Measurements from ENCODE around the gene ARL3. TPM values are rescaled to one million over a fixed set of nuclear protein-coding genes. Genes with fewer than 3 reads are reported as not detected.
A peak's percentile ranks its signal among the peaks of the same experiment; 100 is the strongest.
"Not testable (repeated sequence)": the region's sequence is repeated elsewhere in the genome, so short reads cannot be mapped to it uniquely, and the experiment has no call there.

ARL3 gene
- polyA plus RNA-seq, 10 donors, result 11.3 to 15.8 (median 13.3) TPM

DNA sequence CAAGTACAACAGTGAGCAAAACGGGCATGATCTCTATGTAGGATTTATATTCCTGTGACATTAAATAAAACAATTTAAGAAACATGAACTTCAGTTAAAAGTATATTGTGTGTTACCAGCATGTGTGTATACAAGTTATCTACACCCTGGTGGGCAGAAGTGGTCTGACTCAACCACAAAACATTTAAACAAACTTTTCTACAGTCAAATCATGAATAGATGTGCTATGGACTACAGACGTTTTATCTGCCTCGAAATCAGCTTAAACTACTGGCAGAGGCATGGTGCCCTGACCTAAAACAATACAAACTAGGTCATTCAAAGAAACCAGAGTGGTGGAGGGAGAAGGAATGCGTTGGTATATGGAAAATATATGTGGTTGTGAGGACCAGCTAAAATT is 3.6 kb downstream of the ARL3 start:
- peak in 1 of 3 donors; percentile 25 for DNase-seq

DNA sequence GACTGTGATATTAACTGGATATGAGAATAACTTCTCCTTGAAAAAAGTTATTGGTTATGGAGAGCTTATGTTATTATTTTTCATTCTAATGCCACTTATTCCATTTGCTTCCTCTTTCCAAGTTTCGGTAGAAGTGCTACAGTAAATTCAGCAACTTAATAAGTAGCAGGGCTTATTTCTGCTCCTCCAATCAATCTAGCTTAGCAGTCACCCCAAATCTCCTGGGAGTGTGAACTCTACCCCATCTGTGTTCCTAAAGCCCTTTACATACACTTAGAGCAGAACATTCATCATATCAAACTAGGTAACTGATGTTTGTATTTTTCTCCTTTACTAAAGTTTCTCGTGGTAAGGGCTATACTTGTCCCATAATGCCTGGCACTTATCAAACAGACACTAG is 8.7 kb downstream of the ARL3 start:
- no peak for DNase-seq

DNA sequence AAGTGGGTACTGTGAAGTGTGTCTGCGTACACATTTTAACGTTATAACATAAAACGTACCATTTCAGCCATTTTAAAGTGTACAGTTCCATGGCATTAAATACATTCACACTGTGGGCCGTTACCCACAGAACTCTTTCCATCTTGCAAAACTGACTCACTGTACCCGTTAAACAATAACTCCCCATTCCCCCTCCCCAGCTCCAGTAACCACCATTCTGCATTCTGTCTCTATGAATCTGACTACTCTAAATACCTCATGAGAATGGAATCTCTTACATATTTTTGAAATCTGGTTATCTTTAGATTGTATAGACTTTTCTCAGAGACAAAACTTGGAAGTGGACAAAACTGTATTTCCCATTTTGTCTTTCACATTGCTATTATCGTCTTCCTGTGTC is 9.3 kb downstream of the ARL3 start:
- peak in 1 of 3 donors; percentile 54 for DNase-seq

- no peak for DNase-seq
Observed at GRCh38 chr10:102702742-102703141, 11.5 kb downstream of the ARL3 start.

DNA sequence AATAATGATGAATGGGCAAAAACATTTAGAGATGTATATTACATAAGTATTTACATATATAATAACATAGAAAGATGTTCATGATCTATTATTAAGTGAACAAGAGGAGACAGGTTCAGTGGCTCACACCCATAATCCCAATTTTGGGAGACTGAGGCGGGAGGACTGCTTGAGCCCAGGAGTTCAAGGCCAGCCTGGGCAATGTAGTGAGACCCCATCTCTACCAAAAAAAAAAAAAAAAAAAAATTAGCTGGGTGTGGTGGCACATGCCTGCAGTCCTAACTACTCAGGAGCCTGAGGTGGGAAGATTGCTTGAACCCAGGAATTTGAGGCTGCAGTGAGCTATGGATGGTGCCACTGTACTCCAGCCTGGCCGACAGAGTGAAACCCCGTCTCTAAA is 12.4 kb downstream of the ARL3 start:
- no peak for DNase-seq

DNA sequence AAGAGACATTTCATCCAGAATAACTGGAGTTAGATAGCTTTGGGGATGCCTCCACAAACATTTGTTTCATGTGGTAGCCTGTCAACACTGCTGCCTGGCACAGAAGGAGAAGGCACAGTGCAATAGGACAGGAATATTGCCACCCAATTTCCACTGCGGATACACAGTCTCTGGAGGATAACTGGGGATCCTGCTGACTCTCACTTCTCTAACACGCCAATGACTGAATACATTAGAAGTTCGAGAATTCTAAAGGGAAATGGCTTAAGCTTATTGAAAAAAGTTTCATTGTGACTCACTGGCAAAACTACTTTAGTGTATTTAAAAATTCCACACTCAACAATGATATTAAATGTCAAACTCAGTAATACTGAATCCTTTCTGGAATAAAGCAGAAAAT is 12.9 kb downstream of the ARL3 start:
- no peak for DNase-seq

- no peak for DNase-seq
Observed at GRCh38 chr10:102698894-102699293, 15.3 kb downstream of the ARL3 start.

DNA sequence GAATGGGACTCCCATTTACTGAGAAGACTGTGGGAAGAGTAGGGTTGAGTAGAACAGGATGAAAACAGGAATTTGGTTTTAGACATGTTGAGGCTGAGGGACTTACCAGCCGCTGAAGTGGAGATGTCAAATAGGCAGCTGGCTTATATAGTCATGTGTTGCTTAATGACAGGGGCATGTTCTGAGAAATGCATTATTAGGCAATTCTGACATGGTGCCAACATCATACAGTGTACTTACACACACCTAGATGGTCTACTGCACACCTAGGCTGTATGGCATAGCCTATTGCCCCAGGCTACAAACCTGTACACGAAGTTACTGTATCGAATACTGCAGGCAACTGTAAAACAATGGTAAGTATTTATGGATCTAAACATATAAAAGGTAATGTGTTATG is 17.5 kb downstream of the ARL3 start:
- DNase-seq, result no peak

DNA sequence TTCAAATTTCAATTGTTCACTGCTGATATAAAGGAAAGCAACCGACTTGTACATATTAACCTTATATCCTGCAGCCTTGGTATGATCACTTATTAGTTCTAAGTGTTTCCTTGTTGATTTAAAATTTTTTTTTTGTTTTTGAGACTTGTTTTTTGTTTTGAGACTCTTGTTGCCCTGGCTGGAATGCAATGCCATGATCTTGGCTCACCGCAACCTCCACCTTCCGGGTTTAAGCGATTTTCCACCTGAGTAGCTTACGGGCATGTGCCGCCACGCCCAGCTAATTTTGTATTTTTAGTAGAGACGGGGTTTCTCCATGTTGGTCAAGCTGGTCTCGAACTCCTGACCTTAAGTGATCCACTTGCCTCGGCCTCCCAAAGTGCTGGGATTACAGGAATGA is 18.8 kb downstream of the ARL3 start:
- DNase-seq, result not testable (repeated sequence)

- no peak for DNase-seq
Observed at GRCh38 chr10:102691285-102692066, 22.7 kb downstream of the ARL3 start.

- no peak for DNase-seq
Observed at GRCh38 chr10:102683736-102684135, 30.5 kb downstream of the ARL3 start.

GRCh38 chr10:102682981-102683380 is 31.2 kb downstream of the ARL3 start:
- DNase-seq, result no peak

GRCh38 chr10:102682416-102682815 is 31.8 kb downstream of the ARL3 start:
- DNase-seq, result no peak

DNA sequence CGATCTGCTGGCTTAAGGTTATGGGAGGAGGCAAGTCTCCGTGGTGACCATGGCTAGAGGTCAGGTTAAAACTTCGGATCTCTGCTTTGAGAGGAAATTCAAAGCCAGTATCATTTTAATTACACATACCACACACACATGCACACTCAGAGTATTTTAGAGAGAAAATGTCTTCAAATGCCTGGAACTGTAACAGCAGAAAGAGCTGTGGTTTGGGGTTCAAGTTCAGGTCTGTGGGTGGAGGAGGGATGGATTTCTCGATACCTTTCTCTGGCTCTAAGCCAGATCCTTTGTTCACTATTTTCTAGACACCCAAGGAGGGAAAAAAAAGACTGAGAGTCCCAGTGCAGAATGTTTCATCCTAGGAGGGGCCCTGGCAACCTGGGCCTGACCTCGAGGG is 32.5 kb downstream of the ARL3 start:
- DNase-seq, result no peak

DNA sequence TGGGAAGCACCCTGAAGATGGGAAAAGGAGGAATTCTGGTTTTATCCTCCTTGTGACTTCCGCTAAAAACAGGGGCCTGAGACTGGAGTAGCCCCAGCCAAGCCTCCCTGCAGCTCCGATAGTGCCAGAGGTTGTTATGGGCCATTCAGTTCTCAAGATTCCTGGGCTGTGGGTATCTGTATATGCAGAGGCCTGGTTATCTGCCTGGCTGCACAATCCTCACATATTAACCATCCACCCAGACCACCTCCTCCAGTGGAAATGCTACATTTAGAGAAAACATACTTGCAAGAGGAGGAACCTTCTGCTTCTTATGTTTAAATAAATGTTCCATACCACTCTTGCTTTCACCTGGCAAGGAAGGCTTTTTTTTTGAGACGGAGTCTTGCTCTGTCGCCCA is 34.6 kb downstream of the ARL3 start:
- no peak for DNase-seq

GRCh38 chr10:102678842-102679289 is 35.3 kb downstream of the ARL3 start:
- peak; percentile 56 to 83 (median 68) for DNase-seq

GRCh38 chr10:102678068-102678400 is 36.2 kb downstream of the ARL3 start:
- DNase-seq, result no peak

DNA sequence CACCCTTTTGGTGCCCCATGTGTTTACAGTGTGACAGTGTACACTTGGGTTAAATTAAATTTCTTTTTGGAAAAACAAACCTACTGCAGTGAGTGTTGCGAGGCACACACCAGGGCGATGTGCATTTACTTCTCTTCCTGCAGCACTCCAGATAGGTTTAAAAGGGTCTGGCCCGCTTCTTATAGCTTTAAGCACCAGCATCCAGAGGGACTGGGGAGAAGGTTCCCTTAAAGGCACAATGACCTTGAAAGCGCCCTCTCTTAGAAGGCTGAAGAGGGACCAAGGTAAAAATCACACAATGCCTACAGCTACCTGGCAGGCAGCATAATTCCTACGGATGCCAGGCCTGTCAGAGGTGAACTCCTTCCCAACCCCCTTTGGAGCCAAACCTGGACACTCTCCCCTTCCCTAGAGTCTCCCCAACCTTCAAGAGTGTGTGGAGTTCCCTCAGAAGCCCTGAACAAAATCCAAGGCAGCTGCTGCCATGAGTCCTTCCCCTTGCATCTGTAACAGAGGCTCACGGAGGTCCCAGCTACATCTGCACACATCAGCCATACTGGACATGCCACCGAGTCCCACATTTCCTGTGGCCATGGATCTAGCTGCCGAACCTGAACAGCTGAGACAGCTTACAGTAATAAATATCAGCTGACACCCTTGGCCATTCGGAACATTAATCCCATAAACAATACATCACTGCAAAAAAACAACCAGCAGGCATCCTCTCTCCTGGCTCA is 36.7 kb downstream of the ARL3 start:
- peak in 1 of 3 donors; percentile 71 for DNase-seq

DNA sequence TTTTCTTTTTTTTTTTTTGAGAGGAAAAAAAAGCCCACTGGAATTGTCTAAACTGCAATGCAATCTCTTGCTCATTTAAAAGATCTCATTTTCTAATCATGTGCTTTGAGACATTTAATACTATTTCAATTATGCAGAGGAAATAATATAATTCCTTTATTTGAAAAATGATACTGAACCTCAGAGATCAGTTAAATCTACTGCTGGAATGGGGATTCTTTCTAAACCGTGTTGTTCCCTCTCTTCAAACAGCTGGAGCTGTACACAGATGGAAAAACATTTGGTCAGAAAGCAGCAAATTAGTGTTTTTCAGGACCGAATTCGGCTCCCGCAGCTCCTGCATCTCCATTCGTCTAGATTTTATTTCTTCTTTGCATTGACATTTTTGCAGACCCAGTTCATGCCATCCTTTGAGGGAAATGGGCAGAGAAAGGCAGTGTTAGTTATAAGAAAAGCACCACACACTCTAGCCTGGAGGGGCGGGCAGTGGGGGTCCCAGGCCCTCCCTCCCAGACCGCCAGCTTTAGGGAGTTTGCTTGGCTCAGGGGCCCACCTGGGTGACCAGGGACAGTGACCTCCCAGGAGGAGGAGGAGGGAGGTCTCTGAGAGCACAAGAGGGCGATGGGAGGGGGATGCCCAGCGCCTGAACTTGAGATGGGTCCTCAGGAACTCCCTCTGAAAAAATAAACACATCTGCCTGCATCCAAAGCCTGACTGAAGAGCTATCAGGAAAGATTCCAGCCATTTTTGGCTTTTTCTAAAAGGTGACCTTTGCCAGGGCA is 37.5 kb downstream of the ARL3 start:
- peak in 1 of 3 donors; percentile 60 for DNase-seq

DNA sequence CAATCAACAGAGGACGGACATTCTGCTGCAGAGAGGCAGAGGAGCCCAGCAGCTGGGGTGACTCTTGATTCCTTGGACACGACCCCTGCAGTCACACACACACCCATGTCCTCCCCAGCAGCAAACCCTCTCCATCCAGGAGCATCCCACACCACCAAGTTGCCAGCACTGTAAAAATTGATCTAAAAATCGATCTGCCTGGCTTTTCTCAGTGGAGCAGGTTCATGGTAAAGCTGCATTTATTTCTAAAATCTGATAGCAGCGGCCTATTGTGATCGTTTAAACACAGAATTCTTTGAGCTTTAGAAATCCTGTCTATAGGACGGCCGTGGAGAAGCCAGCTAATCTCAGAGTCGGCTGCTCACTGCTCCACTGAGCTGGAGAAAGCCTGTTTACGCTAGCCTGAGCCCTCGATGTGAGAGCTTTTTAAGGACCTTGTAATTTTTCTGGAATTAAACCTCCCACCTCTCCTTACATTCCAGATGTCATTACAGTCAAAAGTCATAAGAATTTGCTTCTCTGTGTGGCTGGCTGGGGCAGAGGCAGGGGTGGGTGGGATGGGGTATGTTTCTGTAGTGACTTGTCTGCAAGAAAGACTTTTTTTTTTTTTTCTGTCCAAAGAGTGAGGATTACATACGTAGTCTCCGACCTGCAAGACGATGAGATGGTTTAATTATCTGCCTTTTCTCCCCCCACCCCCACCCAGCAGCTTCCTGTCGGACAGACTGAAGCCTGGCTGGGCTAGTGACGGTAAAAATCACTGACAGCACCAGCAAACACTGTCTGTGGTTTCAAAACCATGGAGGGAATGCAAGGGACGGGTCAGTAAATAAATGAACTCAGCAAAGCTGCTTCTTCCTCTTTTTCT is 38.3 kb downstream of the ARL3 start:
- peak in 2 of 3 donors; percentile 68 to 87 for DNase-seq

- no peak for DNase-seq
Observed at GRCh38 chr10:102675011-102675665, 39.1 kb downstream of the ARL3 start.

Data from muscle of back (tissue), 11 donors.